GM21367 (cell line): ENCODE data around the gene SERPINE2.
A peak's percentile ranks its signal among the peaks of the same experiment; 100 is the strongest.

Experiments used
- ATAC-seq: cut with Tn5 transposase; IDR thresholded peaks from one replicate; pipeline ENCODE4 v1.9.1; 2021; ENCODE audit not compliant: unreplicated experiment

The SERPINE2 gene

GRCh38 chr2:224046752-224047151, 7.7 kb upstream of the SERPINE2 start:
- no peak for ATAC-seq

GRCh38 chr2:224042191-224042696, 3.2 kb upstream of the SERPINE2 start:
- no peak for ATAC-seq

GRCh38 chr2:224041554-224041953, 2.5 kb upstream of the SERPINE2 start:
- ATAC-seq, result no peak

GRCh38 chr2:224040753-224041152, 1.7 kb upstream of the SERPINE2 start:
- ATAC-seq, result no peak

- peak; percentile 4 for ATAC-seq
Measured at GRCh38 chr2:224039770-224040440, 819 bp upstream of the SERPINE2 start.

GRCh38 chr2:224038830-224039079, 331 bp downstream of the SERPINE2 start:
- ATAC-seq, result peak; percentile 36

GRCh38 chr2:224038049-224038829, 847 bp downstream of the SERPINE2 start:
- peak; percentile 55 for ATAC-seq

- ATAC-seq, result no peak
Measured at GRCh38 chr2:224036731-224037361, 2.2 kb downstream of the SERPINE2 start.

- ATAC-seq, result no peak
Measured at GRCh38 chr2:224034017-224034416, 5.1 kb downstream of the SERPINE2 start.

- ATAC-seq, result no peak
Measured at GRCh38 chr2:224033601-224034000, 5.5 kb downstream of the SERPINE2 start.

- ATAC-seq, result no peak
Measured at GRCh38 chr2:224032283-224032682, 6.8 kb downstream of the SERPINE2 start.

- no peak for ATAC-seq
Measured at GRCh38 chr2:224031358-224031970, 7.6 kb downstream of the SERPINE2 start.

GRCh38 chr2:224030786-224031185, 8.3 kb downstream of the SERPINE2 start:
- ATAC-seq, result no peak

- no peak for ATAC-seq
Measured at GRCh38 chr2:224029876-224030275, 9.2 kb downstream of the SERPINE2 start.

GRCh38 chr2:224027931-224028330, 11.2 kb downstream of the SERPINE2 start:
- ATAC-seq, result no peak

- ATAC-seq, result no peak
Measured at GRCh38 chr2:224027070-224027469, 12.0 kb downstream of the SERPINE2 start.

- peak; percentile 95 for ATAC-seq
Measured at GRCh38 chr2:224025874-224026273, 13.2 kb downstream of the SERPINE2 start.

- ATAC-seq, result no peak
Measured at GRCh38 chr2:224024270-224024669, 14.8 kb downstream of the SERPINE2 start.

GRCh38 chr2:224023188-224023587, 15.9 kb downstream of the SERPINE2 start:
- no peak for ATAC-seq

GRCh38 chr2:224022486-224022885, 16.6 kb downstream of the SERPINE2 start:
- ATAC-seq, result no peak

- ATAC-seq, result no peak
Measured at GRCh38 chr2:224020523-224020922, 18.6 kb downstream of the SERPINE2 start.

GRCh38 chr2:224017957-224018356, 21.1 kb downstream of the SERPINE2 start:
- no peak for ATAC-seq
